ENCODE measurements around the gene INPP4B.

The INPP4B gene

GRCh38 chr4:142281999-142282398 is 564.1 kb downstream of the INPP4B start:
- H3K4me2 ChIP-seq (ENCODE audit: low read length) = no peak overlapping the region
- no peak overlapping the region for H2AFZ ChIP-seq (ENCODE audit: low read depth, low read length)
- peaks cover 26% of the 10 kb centered on the region; the same call in 1 of the 2 replicates for H3K27me3 ChIP-seq (ENCODE audit: low read depth, low read length)
- H3K4me3 ChIP-seq (ENCODE audit: low read length) = no peak overlapping the region
- peaks cover 45% of the 10 kb centered on the region for H3K4me1 ChIP-seq (ENCODE audit: low read length)
- H4K20me1 ChIP-seq (ENCODE audit: insufficient read depth, low read length) = no peaks in the 10 kb centered on the region
- H3K9me3 ChIP-seq (ENCODE audit: insufficient read depth, low read length) = no peaks in the 10 kb centered on the region
- H3K79me2 ChIP-seq (ENCODE audit: low read length) = no peaks in the 10 kb centered on the region
- no peak for TF ChIP-seq CTCF (IDR thresholded peaks at IDR 0.05; ENCODE audit: low read depth, low read length)
- no peak for TF ChIP-seq EZH2phosphoT487 (IDR thresholded peaks at IDR 0.05; ENCODE audit: low read depth)
- H3K36me3 ChIP-seq (replicated peaks; ENCODE audit: low read depth, low read length) = no peaks in the 10 kb centered on the region
- H3K27ac ChIP-seq (ENCODE audit: low read length) = no peak overlapping the region
- no peak overlapping the region for H3K9ac ChIP-seq (ENCODE audit: low read length)

GRCh38 chr4:142278663-142279062 is 567.4 kb downstream of the INPP4B start:
- H3K4me2 ChIP-seq (ENCODE audit: low read length) = peak overlapping the region; percentile 34; the same call in 1 of the 2 replicates
- no peaks in the 10 kb centered on the region for H3K79me2 ChIP-seq (ENCODE audit: low read length)
- no peaks in the 10 kb centered on the region for H4K20me1 ChIP-seq (ENCODE audit: insufficient read depth, low read length)

GRCh38 chr4:142278171-142278570 is 567.9 kb downstream of the INPP4B start:
- Histone ChIP-seq H3K79me2 (ENCODE audit: low read length) (no peaks in the 10 kb centered on the region), H3K9me3 (ENCODE audit: insufficient read depth, low read length) (no peaks in the 10 kb centered on the region), H3K4me3 (ENCODE audit: low read length) (no peak overlapping the region), H3K4me2 (ENCODE audit: low read length) (peak overlapping the region; percentile 34; the same call in 1 of the 2 replicates), H3K4me1 (ENCODE audit: low read length) (peaks cover 18% of the 10 kb centered on the region), H3K36me3 (replicated peaks; ENCODE audit: low read depth, low read length) (no peaks in the 10 kb centered on the region), H3K27me3 (ENCODE audit: low read depth, low read length) (peaks cover 32% of the 10 kb centered on the region; the same call in 1 of the 2 replicates), H4K20me1 (ENCODE audit: insufficient read depth, low read length) (no peaks in the 10 kb centered on the region), H3K27ac (ENCODE audit: low read length) (no peak overlapping the region), H3K9ac (ENCODE audit: low read length) (no peak overlapping the region), H2AFZ (ENCODE audit: low read depth, low read length) (no peak overlapping the region)
- TF ChIP-seq EZH2phosphoT487 (IDR thresholded peaks at IDR 0.05; ENCODE audit: low read depth) = no peak
- no peak for TF ChIP-seq CTCF (IDR thresholded peaks at IDR 0.05; ENCODE audit: low read depth, low read length)

More at GRCh38 chr4:142278663-142279062, 567.4 kb downstream of the INPP4B start:
- no peaks in the 10 kb centered on the region for H3K36me3 ChIP-seq (replicated peaks; ENCODE audit: low read depth, low read length)
- H3K9me3 ChIP-seq (ENCODE audit: insufficient read depth, low read length) = no peaks in the 10 kb centered on the region
- TF ChIP-seq EZH2phosphoT487 (IDR thresholded peaks at IDR 0.05; ENCODE audit: low read depth) = no peak
- TF ChIP-seq CTCF (IDR thresholded peaks at IDR 0.05; ENCODE audit: low read depth, low read length) = no peak
- no peak overlapping the region for H3K4me3 ChIP-seq (ENCODE audit: low read length)
- H2AFZ ChIP-seq (ENCODE audit: low read depth, low read length) = no peak overlapping the region
- H3K4me1 ChIP-seq (ENCODE audit: low read length) = peaks cover 21% of the 10 kb centered on the region
- no peak overlapping the region for H3K27ac ChIP-seq (ENCODE audit: low read length)
- no peak overlapping the region for H3K9ac ChIP-seq (ENCODE audit: low read length)
- peaks cover 33% of the 10 kb centered on the region; the same call in 1 of the 2 replicates for H3K27me3 ChIP-seq (ENCODE audit: low read depth, low read length)

GRCh38 chr4:142274137-142274536 is 572.0 kb downstream of the INPP4B start:
- Histone ChIP-seq H3K36me3 (replicated peaks; ENCODE audit: low read depth, low read length) (no peaks in the 10 kb centered on the region), H2AFZ (ENCODE audit: low read depth, low read length) (no peak overlapping the region), H3K27ac (ENCODE audit: low read length) (no peak overlapping the region), H3K4me2 (ENCODE audit: low read length) (no peak overlapping the region), H3K9me3 (ENCODE audit: insufficient read depth, low read length) (no peaks in the 10 kb centered on the region), H3K79me2 (ENCODE audit: low read length) (no peaks in the 10 kb centered on the region), H3K9ac (ENCODE audit: low read length) (no peak overlapping the region), H3K4me3 (ENCODE audit: low read length) (no peak overlapping the region), H3K4me1 (ENCODE audit: low read length) (peaks cover 12% of the 10 kb centered on the region), H4K20me1 (ENCODE audit: insufficient read depth, low read length) (no peaks in the 10 kb centered on the region), H3K27me3 (ENCODE audit: low read depth, low read length) (peaks cover 15% of the 10 kb centered on the region; the same call in 1 of the 2 replicates)
- TF ChIP-seq EZH2phosphoT487 (IDR thresholded peaks at IDR 0.05; ENCODE audit: low read depth) = no peak
